Liver (tissue), 9 donors: ENCODE data around the gene SPATA32. TPM values are rescaled to one million over a fixed set of nuclear protein-coding genes. Genes with fewer than 3 reads are reported as not detected.
A peak's percentile ranks its signal among the peaks of the same experiment; 100 is the strongest.

Experiments
- DNase-seq: peaks from one replicate; pipeline ENCODE4 v3.0.0-alpha.2; 2017; ENCODE audit warnings: low spot score
- H3K27ac ChIP-seq, 2 donors: one replicate each; pipeline ENCODE4 v1.7.0; 2013; ENCODE audit warnings: inconsistent platforms in 2 of 2, low read length in 2 of 2, control low read depth in 1 of 2, low read depth in 1 of 2, mild to moderate bottlenecking in 1 of 2
- H3K27me3 ChIP-seq, 4 donors: one replicate each; pipeline versions ENCODE4 v1.6.1 to v1.7.0; 2013; ENCODE audit warnings: low read length in 3 of 4, inconsistent platforms in 1 of 4, mild to moderate bottlenecking in 1 of 4, moderate library complexity in 1 of 4; ENCODE audit not compliant: control insufficient read depth in 4 of 4, insufficient read depth in 4 of 4
- H3K36me3 ChIP-seq, 4 donors: one replicate each; pipeline versions ENCODE4 v1.6.1 to v1.7.0; 2013; ENCODE audit warnings: low read length in 3 of 4, mild to moderate bottlenecking in 3 of 4, low read depth in 1 of 4, moderate library complexity in 1 of 4; ENCODE audit not compliant: control insufficient read depth in 4 of 4, insufficient read depth in 3 of 4
- H3K4me1 ChIP-seq, 4 donors: one replicate each; pipeline versions ENCODE4 v1.6.1 to v1.7.0; 2013; ENCODE audit warnings: low read length in 3 of 4, mild to moderate bottlenecking in 3 of 4, moderate library complexity in 1 of 4; ENCODE audit not compliant: control insufficient read depth in 4 of 4, insufficient read depth in 4 of 4
- H3K4me3 ChIP-seq, 3 donors: one replicate each; pipeline versions ENCODE4 v1.6.1 to v1.7.0; 2013; ENCODE audit warnings: low read length in 3 of 3, control low read depth in 1 of 3, low read depth in 1 of 3, mild to moderate bottlenecking in 1 of 3
- H3K9ac ChIP-seq, 2 donors: one replicate each; pipeline ENCODE4 v1.7.0; 2013; ENCODE audit warnings: low read length in 2 of 2, mild to moderate bottlenecking in 2 of 2, moderate library complexity in 2 of 2, control low read depth in 1 of 2, low read depth in 1 of 2
- H3K9me3 ChIP-seq, 4 donors: one replicate each; pipeline versions ENCODE4 v1.6.1 to v1.7.0; 2013; ENCODE audit warnings: low read length in 3 of 4; ENCODE audit not compliant: control insufficient read depth in 4 of 4
- FOXA1 ChIP-seq: IDR thresholded peaks from 2 replicates; pipeline ENCODE4 v1.6.1; 2016; ENCODE audit warnings: antibody characterized with exemption
- FOXA2 ChIP-seq: IDR thresholded peaks from 2 replicates; pipeline ENCODE4 v1.6.1; 2016; ENCODE audit warnings: antibody characterized with exemption
- GABPA ChIP-seq, 2 donors: IDR thresholded peaks in 1 of 2; conservative IDR thresholded peaks in 1 of 2; 2 replicates each; pipeline ENCODE4 v1.6.1; 2016; ENCODE audit warnings: antibody characterized with exemption in 2 of 2, mild to moderate bottlenecking in 1 of 2, moderate library complexity in 1 of 2
- JUND ChIP-seq, 2 donors: IDR thresholded peaks; 2 replicates each; pipeline ENCODE4 v1.6.1; 2016; ENCODE audit warnings: antibody characterized with exemption in 2 of 2
- SP1 ChIP-seq: IDR thresholded peaks from 2 replicates; pipeline ENCODE4 v1.6.1; 2018; ENCODE audit warnings: antibody characterized with exemption, mild to moderate bottlenecking
- TAF1 ChIP-seq: conservative IDR thresholded peaks from 2 replicates; pipeline ENCODE4 v1.6.1; 2016; ENCODE audit warnings: antibody characterized with exemption, mild to moderate bottlenecking
- YY1 ChIP-seq: IDR thresholded peaks from 2 replicates; pipeline ENCODE4 v1.6.1; 2016; ENCODE audit warnings: antibody characterized with exemption, mild to moderate bottlenecking
- WGBS: extraction: QIAGEN DNeasy Blood & Tissue Kit; methylation state at CpG from one replicate; pipeline ENCODE4 v1.1.7; 2013; 5-methylcytosine and 5-hydroxymethylcytosine counted together
- polyA plus RNA-seq, 2 donors: library from polyadenylated mRNA; stranded (reverse) in 1 of 2; unstranded in 1 of 2; fragments of 200-250 nt in 1 of 2; fragments of >200 nt in 1 of 2; fragmentation: Nextera tagmentation in 1 of 2; extraction: Ambion mirVana in 1 of 2; gene quantifications; one replicate each; pipeline versions ENCODE4 v1.2.1 to v1.2.3, GENCODE V29; 2013 to 2015
- total RNA-seq, 2 donors: library from RNA; depleted of rRNA; stranded (reverse); fragments of >200 nt; gene quantifications; one replicate each; pipeline ENCODE4 v1.2.3, GENCODE V29; 2014
- TF ChIP-seq, protein P1 (sequence below): IDR thresholded peaks from 2 replicates; pipeline ENCODE4 v1.6.1; 2016; ENCODE audit warnings: antibody characterized with exemption
- TF ChIP-seq, protein P2 (sequence below): IDR thresholded peaks from 2 replicates; pipeline ENCODE4 v1.6.1; 2016; ENCODE audit warnings: antibody characterized with exemption
- TF ChIP-seq, protein P3 (sequence below): fragments of 150-350 bp; IDR thresholded peaks from 2 replicates; pipeline ENCODE4 v1.5.1; 2017; ENCODE audit warnings: improper control_type of control experiment, low read depth, low read length; ENCODE audit not compliant: missing input control
- TF ChIP-seq, protein P4 (sequence below): IDR thresholded peaks from 2 replicates; pipeline ENCODE4 v1.6.1; 2016; ENCODE audit warnings: antibody characterized with exemption
- donor health status: healthy.
- donor health status: healthy.
- donor health status: healthy.
- donor health status: healthy.
- donor health status: healthy.

SPATA32 gene
- total and polyA plus RNA-seq, 4 donors = not detected

DNA sequence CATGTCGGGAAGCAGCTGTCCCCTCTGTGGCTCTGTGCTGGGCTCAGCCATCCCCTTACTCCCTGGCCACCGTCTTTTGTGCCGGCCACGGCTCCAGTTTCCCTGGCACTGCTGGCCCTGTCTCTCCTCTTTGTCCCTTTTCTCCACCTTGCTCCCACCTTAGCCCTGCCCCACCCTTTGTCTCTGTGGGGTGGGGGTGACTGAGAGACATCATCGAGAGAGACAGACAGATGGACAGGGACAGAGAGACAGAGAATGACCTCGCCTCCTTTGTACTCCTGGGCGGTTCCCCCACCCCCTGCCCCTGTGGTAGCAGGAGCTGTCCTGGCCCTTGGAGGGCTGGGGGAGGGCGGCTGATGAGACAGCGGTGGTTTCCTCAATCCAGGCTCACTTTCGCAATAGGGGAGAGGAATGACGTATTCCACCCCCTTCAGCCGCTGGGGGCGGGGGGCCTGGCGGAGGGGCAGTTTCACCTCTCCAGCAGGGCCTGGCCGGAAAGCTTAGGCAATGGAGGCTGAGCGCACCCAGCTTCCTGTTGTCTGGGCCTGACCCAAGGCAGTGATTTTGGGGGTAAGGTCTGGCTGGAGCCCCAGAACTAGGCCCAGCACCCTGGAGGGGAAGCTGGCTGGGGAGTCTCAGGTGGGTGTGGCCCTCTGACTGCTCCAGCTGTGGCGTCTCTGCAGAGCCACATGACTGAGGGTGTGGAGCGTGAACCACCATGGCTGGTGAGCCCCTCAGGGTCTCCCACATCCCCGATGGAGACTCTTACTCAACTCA lies 32.9 kb downstream of the SPATA32 start:
- peak overlapping the region; percentile 76 to 80 for H3K27ac ChIP-seq
- DNase-seq = peak; percentile 49
- H3K4me1 ChIP-seq = peaks cover 0 to 5% (median 0%) of the 10 kb centered on the region in 4 donors
- H3K4me3 ChIP-seq = no peak overlapping the region
- peak overlapping the region; percentile 22 to 26 for H3K9ac ChIP-seq
- 57% methylated on average over 19 of the region's 19 CpGs for WGBS
- H3K9me3 ChIP-seq = no peaks in the 10 kb centered on the region
- TF ChIP-seq GABPA (IDR thresholded peaks at IDR 0.05 in 1 of 2, conservative IDR thresholded peaks at IDR 0.05 in 1 of 2) = no peak
- TF ChIP-seq, protein P1, sequence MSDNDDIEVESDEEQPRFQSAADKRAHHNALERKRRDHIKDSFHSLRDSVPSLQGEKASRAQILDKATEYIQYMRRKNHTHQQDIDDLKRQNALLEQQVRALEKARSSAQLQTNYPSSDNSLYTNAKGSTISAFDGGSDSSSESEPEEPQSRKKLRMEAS = no peak
- TF ChIP-seq, protein P2, sequence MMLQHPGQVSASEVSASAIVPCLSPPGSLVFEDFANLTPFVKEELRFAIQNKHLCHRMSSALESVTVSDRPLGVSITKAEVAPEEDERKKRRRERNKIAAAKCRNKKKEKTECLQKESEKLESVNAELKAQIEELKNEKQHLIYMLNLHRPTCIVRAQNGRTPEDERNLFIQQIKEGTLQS = no peak
- no peak for TF ChIP-seq FOXA1
- TF ChIP-seq, protein P3, sequence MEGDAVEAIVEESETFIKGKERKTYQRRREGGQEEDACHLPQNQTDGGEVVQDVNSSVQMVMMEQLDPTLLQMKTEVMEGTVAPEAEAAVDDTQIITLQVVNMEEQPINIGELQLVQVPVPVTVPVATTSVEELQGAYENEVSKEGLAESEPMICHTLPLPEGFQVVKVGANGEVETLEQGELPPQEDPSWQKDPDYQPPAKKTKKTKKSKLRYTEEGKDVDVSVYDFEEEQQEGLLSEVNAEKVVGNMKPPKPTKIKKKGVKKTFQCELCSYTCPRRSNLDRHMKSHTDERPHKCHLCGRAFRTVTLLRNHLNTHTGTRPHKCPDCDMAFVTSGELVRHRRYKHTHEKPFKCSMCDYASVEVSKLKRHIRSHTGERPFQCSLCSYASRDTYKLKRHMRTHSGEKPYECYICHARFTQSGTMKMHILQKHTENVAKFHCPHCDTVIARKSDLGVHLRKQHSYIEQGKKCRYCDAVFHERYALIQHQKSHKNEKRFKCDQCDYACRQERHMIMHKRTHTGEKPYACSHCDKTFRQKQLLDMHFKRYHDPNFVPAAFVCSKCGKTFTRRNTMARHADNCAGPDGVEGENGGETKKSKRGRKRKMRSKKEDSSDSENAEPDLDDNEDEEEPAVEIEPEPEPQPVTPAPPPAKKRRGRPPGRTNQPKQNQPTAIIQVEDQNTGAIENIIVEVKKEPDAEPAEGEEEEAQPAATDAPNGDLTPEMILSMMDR = no peak
- peak; percentile 33 for TF ChIP-seq YY1
- TF ChIP-seq FOXA2 = no peak
- TF ChIP-seq SP1 = peak; percentile 11
- no peaks in the 10 kb centered on the region for H3K27me3 ChIP-seq
- H3K36me3 ChIP-seq = no peaks in the 10 kb centered on the region

DNA sequence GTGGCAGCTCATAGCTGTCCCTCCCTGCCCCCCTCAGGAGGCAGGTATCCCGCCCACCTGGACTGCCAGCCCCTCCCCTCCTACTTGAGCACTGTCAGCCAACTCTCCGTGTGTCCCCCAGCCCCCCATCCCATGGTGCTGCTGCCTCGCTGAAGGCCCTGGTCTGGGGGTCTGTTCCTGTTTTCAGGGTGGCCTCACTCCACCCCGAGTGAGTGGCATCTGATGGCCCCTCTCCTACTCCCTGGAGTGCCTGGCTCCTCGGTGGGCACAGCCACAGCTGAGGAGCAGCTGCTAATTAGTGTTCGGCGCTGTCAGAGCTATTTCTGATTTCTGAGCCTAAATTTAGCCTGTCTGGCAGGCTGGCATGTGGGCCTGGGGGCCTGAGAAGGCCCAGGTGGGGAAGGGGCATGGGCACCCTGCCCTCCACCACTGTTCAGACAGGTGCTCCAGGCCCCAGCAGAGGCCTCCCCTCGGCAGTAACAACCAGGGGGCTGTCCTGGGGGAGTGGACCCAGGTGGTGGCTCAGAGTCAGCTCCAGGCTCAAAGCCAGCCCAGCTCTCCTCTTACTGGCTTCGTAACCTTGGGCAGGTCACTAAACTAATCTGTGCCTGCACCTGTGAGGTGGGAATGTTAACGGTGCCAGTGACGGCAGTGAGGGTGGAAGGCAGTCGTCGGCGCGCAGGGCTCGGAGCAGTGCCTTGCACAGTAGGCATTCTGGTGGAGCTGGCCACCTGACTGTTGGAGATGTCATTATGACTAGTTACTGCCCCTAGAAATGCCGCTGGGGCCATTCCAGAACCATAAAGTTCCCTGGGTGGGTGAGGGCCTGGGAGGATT lies 33.8 kb downstream of the SPATA32 start:
- no peaks in the 10 kb centered on the region for H3K36me3 ChIP-seq
- peaks cover 0 to 5% (median 0%) of the 10 kb centered on the region in 4 donors for H3K4me1 ChIP-seq
- no peaks in the 10 kb centered on the region for H3K9me3 ChIP-seq
- peak overlapping the region; percentile 76 to 80 for H3K27ac ChIP-seq
- TF ChIP-seq, protein P1 = no peak
- no peak for TF ChIP-seq FOXA2
- TF ChIP-seq, protein P4, sequence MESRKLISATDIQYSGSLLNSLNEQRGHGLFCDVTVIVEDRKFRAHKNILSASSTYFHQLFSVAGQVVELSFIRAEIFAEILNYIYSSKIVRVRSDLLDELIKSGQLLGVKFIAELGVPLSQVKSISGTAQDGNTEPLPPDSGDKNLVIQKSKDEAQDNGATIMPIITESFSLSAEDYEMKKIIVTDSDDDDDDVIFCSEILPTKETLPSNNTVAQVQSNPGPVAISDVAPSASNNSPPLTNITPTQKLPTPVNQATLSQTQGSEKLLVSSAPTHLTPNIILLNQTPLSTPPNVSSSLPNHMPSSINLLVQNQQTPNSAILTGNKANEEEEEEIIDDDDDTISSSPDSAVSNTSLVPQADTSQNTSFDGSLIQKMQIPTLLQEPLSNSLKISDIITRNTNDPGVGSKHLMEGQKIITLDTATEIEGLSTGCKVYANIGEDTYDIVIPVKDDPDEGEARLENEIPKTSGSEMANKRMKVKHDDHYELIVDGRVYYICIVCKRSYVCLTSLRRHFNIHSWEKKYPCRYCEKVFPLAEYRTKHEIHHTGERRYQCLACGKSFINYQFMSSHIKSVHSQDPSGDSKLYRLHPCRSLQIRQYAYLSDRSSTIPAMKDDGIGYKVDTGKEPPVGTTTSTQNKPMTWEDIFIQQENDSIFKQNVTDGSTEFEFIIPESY = no peak
- TF ChIP-seq TAF1 = no peak
- TF ChIP-seq JUND (IDR thresholded peaks at IDR 0.05) = no peak
- no peak overlapping the region for H3K4me3 ChIP-seq
- WGBS = 66% methylated on average over 17 of the region's 17 CpGs
- H3K9ac ChIP-seq = peak overlapping the region; percentile 22 to 26
- DNase-seq = peak; percentile 30
- no peaks in the 10 kb centered on the region for H3K27me3 ChIP-seq
